ENCODE measurements around the gene PLAU.

DNA sequence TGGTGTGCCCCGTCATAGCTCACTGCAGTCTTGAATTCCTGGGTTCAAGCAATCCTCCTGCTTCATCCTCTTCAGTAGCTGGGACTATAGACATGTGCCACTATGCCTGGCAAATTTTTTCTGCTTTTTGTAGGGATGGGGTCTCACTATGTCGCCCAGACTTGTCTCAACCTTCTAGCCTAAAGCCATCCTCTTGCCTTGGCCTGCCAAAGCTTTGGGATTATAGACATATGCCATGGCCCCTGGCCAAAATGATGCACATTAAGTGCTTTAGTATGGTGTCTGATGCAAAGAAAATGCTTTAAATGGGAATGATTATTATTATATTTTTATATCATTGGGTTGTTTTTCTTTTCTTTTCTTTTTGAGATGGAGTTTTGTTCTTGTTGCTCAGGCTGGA lies 53.8 kb downstream of the PLAU start:
- TF ChIP-seq, protein P1, sequence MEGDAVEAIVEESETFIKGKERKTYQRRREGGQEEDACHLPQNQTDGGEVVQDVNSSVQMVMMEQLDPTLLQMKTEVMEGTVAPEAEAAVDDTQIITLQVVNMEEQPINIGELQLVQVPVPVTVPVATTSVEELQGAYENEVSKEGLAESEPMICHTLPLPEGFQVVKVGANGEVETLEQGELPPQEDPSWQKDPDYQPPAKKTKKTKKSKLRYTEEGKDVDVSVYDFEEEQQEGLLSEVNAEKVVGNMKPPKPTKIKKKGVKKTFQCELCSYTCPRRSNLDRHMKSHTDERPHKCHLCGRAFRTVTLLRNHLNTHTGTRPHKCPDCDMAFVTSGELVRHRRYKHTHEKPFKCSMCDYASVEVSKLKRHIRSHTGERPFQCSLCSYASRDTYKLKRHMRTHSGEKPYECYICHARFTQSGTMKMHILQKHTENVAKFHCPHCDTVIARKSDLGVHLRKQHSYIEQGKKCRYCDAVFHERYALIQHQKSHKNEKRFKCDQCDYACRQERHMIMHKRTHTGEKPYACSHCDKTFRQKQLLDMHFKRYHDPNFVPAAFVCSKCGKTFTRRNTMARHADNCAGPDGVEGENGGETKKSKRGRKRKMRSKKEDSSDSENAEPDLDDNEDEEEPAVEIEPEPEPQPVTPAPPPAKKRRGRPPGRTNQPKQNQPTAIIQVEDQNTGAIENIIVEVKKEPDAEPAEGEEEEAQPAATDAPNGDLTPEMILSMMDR (IDR thresholded peaks at IDR 0.05), result no peak
- no peak for TF ChIP-seq POLR2A (IDR thresholded peaks at IDR 0.05)
- TF ChIP-seq POLR2AphosphoS5 (IDR thresholded peaks at IDR 0.05), result no peak
- TF ChIP-seq EP300 (IDR thresholded peaks at IDR 0.05), result no peak

Data from upper lobe of left lung (tissue), 4 donors.